ENCODE measurements around the gene IL1RL1.

GRCh38 chr2:102278720-102279390, 32.5 kb upstream of the IL1RL1 start:
- TF ChIP-seq CTCF (IDR thresholded peaks at IDR 0.05) = no peak
- no peak for TF ChIP-seq GABPB1 (CRISPR knock-in tag; IDR thresholded peaks at IDR 0.05)
- TF ChIP-seq ZNF512 (CRISPR knock-in tag; IDR thresholded peaks at IDR 0.05; ENCODE audit: borderline replicate concordance) = no peak
- TF ChIP-seq JUN (CRISPR knock-in tag; IDR thresholded peaks at IDR 0.05) = no peak
- no peak for TF ChIP-seq IRF1 (CRISPR knock-in tag; IDR thresholded peaks at IDR 0.05)
- TF ChIP-seq NR1H2 (CRISPR knock-in tag; IDR thresholded peaks at IDR 0.05) = no peak
- TF ChIP-seq GTF2I (CRISPR knock-in tag; conservative IDR thresholded peaks at IDR 0.05) = no peak
- no peak for TF ChIP-seq ZNF423 (CRISPR knock-in tag; IDR thresholded peaks at IDR 0.05)
- no peak for TF ChIP-seq E2F5 (CRISPR knock-in tag; IDR thresholded peaks at IDR 0.05)
- no peak for TF ChIP-seq NFYB (CRISPR knock-in tag; conservative IDR thresholded peaks at IDR 0.05; ENCODE audit: low read depth)
- TF ChIP-seq ATF1 (CRISPR knock-in tag; IDR thresholded peaks at IDR 0.05) = no peak
- no peak for TF ChIP-seq SP1 (CRISPR knock-in tag; conservative IDR thresholded peaks at IDR 0.05)

Measured in WTC11 (cell line).